C4-2B (cell line): Measurements from ENCODE around the gene RNF111.

Experiments used
- CTCF ChIP-seq: fragments of 450-650 bp; conservative IDR thresholded peaks from 2 replicates; pipeline ENCODE4 v1.5.1; 2017; ENCODE audit warnings: mild to moderate bottlenecking
- ZFX ChIP-seq: fragments of 450-650 bp; IDR thresholded peaks from 2 replicates; pipeline ENCODE4 v1.6.1; 2017

DNA sequence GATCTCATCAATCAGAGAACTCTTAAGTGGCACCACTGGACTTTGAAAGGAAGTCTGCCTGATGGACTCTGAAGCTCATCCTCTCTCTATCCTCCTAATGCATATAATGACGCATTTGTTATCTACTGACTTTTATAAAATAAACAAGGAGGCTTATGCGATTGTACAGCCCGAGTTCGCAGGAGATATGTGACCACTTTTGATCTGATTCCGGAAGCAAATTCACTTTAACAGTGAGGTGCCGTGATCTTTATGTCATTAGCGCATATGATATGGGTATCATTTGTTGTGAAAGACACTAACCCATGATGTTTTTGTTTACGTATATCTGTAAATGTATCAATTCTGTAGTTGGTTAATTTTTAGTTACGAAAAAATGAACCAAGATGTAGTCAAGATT, 427 bp upstream of the RNF111 start:
- no peak for TF ChIP-seq CTCF
- no peak for TF ChIP-seq ZFX
